Muscle of leg (tissue), 11 donors: ENCODE data around the gene WIZ. TPM values are rescaled to one million over a fixed set of nuclear protein-coding genes. Genes with fewer than 3 reads are reported as not detected.

Experiments used
- DNase-seq: peaks from one replicate; pipeline ENCODE4 v3.0.0; 2013
- H3K27ac ChIP-seq: one replicate; pipeline ENCODE4 v1.5.1; 2013; ENCODE audit warnings: mild to moderate bottlenecking, low read length, control low read depth
- H3K27me3 ChIP-seq: one replicate; pipeline ENCODE4 v1.6.1; 2013; ENCODE audit warnings: low read length; ENCODE audit not compliant: control insufficient read depth, insufficient read depth
- H3K36me3 ChIP-seq: one replicate; pipeline ENCODE4 v1.6.1; 2013; ENCODE audit warnings: low read length; ENCODE audit not compliant: control insufficient read depth, insufficient read depth
- H3K4me1 ChIP-seq: one replicate; pipeline ENCODE4 v1.6.1; 2013; ENCODE audit warnings: low read length; ENCODE audit not compliant: control insufficient read depth, insufficient read depth
- H3K4me3 ChIP-seq: one replicate; pipeline ENCODE4 v1.5.1; 2013; ENCODE audit warnings: low read length, control low read depth
- H3K9me3 ChIP-seq: replicated peaks from 2 replicates; pipeline ENCODE4 v1.6.1; 2013; ENCODE audit warnings: low read depth, low read length; ENCODE audit not compliant: control insufficient read depth
- WGBS: methylation state at CpG from one replicate; pipeline ENCODE4 v1.1.5; 2013; ENCODE audit warnings: missing lambda C conversion rate; ENCODE audit not compliant: insufficient coverage; 5-methylcytosine and 5-hydroxymethylcytosine counted together
- polyA plus RNA-seq, 8 donors: library from polyadenylated mRNA; unstranded; fragments of 120-200 nt; gene quantifications; one replicate each; pipeline versions ENCODE4 v1.2.1 to v1.2.3, GENCODE V29; 2013; ENCODE audit warnings: inconsistent platforms in 1 of 8, low replicate concordance in 1 of 8; ENCODE audit not compliant: insufficient read length in 8 of 8, insufficient read depth in 1 of 8
- total RNA-seq: library from RNA; stranded (reverse); fragments of 120-200 nt; gene quantifications from one replicate; pipeline ENCODE4 v1.2.4, GENCODE V29; 2013

The WIZ gene
- total and polyA plus RNA-seq, 9 donors: 6.8 to 38.1 (median 31.7) TPM

DNA sequence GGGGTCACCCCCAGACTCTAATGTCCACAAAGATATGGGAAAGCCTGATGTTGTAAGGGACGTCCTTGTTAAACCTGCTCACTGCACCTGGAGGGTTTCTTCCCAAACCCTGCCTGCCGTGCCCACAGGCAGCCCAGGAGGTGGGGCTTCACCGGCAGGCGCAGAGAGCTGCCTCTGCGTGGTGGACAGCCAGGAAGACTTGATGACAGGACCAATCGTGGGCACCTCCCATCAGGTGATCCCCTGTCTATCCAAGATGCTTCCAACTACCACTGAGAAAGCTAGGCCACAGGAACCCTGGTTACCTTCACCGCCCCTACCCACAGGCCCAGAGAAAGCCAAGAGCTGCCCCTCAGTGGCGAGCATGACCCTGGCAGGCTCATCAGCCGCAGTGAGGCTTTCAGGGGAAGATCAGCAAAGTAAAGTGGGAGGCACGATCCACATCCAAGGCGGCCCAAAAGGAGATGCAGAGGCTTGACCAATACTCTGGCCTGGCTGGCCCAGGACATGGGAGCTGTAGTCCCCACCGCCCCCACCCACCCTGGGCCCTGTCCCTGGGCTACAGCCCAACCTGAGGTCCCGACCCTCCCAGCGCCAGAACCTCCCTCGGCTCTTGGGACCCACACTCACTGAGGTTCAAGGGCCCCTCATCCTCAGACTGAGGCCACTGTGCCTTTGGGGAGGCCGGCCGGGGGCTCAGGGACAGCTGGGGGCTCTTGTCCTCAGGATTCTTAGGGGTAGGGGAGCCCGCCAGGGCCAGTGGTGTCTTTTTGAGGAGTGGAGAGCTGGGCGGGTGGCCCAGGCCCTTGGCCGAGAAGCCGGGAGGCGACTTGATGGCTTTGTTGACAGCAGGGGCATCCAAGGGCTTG lies 20.6 kb downstream of the WIZ start:
- WGBS: 86% methylated on average over 19 of the region's 22 CpGs
- Histone ChIP-seq H3K27ac (no peak overlapping the region), H3K36me3 (peaks cover 56% of the 10 kb centered on the region), H3K27me3 (no peaks in the 10 kb centered on the region), H3K4me3 (no peak overlapping the region), H3K4me1 (peaks cover 31% of the 10 kb centered on the region), H3K9me3 (no peaks in the 10 kb centered on the region)
- no peak for DNase-seq

DNA sequence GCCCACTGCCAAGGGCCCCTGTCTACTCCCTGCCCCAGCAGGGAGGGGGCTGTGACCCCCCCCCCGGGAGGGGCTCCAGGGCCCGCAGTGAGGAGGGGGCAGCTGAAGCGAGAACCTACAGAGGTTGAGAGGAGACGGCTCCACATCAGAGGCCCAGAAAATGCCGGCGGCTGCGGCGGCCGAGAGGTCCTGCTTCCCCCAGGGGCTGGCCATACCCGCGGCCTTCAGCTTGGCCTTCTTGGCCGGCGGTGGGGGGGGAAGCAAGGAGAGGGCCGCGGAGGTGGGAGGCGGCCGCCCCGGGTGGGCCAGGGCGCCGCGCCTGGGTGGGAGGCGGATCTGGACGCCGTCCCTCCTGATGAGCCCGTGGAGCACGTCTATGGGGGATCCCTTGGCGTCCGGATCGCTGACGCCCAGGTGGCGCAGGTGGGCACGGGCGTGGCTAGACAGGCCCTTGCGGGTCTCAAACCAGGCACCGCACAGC lies 21.7 kb downstream of the WIZ start:
- Histone ChIP-seq H3K27ac (no peak overlapping the region), H3K9me3 (peaks cover 5% of the 10 kb centered on the region)
- whole genome bisulfite sequencing: 90% methylated on average over 35 of the region's 35 CpGs

DNA sequence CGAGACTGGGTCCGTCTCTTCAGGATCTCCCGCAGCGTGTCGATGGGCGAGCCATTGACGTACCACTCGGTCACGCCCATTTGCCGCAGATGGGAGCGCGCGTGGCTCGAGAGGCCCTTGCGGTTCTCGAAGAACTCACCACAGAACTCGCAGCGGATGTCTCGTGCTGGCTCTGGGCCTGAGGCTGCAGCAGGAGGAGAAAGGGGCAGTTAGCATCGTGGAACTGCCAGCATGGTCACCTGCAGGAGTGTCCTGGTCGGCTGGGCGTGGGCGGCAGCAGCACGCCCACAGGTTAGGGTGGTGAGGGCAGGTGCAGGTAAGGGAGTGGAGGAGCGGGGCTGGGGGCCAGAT lies 22.4 kb downstream of the WIZ start:
- no peaks in the 10 kb centered on the region for H3K27me3 ChIP-seq
- WGBS: 94% methylated on average over 25 of the region's 25 CpGs
- peaks cover 5% of the 10 kb centered on the region for H3K9me3 ChIP-seq
- H3K4me1 ChIP-seq: peaks cover 27% of the 10 kb centered on the region
- H3K27ac ChIP-seq: no peak overlapping the region
- H3K4me3 ChIP-seq: no peak overlapping the region
- DNase-seq: no peak
- peaks cover 75% of the 10 kb centered on the region for H3K36me3 ChIP-seq

More for the DNA sequence above, 21.7 kb downstream of the WIZ start:
- H3K36me3 ChIP-seq: peaks cover 68% of the 10 kb centered on the region
- no peak overlapping the region for H3K4me3 ChIP-seq
- peaks cover 23% of the 10 kb centered on the region for H3K4me1 ChIP-seq
- no peak for DNase-seq
- no peaks in the 10 kb centered on the region for H3K27me3 ChIP-seq

DNA sequence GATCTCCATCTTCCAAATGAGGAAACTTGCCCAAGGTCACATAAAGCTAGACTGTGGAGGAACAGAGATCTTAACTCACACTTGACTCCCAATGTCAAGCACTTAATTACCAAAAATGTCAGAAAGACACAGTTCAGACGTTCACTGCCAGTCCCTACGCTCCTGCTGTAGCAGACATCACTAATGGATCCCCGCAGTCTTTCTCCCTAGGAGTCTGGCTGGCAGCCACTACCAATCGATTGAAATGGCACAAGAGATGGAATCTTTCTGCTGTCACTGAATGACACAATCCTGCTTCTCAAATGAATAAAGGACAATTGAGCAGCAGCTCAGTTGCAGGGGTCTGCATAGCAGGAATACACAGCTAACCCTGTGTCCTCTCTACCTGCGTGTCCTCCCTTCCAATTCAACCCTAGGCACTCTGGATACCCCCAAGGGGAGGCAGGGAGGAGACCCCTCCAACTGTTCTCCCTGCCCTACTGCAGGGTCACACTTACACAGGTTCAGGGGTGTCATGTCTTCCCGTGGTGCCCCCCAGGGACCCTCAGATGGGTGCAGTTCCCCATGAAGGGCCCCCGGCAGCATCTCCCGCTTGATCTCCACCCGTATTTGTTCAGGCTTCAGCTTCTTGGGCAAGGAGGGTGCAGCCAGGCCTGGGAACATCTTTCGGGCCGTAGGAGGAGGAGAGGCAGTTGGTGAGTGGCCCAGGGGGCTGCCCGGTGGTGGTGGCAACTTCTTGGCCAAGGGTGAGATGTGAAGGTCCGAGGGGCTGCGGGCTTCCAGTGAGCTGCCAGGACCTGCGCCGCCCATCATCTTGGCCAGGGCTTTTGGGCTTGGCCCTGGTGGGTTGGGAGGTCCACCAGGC lies 23.0 kb downstream of the WIZ start:
- Histone ChIP-seq H3K36me3 (peaks cover 76% of the 10 kb centered on the region), H3K27ac (no peak overlapping the region), H3K27me3 (no peaks in the 10 kb centered on the region), H3K4me3 (no peak overlapping the region), H3K9me3 (peaks cover 5% of the 10 kb centered on the region), H3K4me1 (peaks cover 28% of the 10 kb centered on the region)
- WGBS: 83% methylated on average over 11 of the region's 16 CpGs
- no peak for DNase-seq

- peaks cover 5% of the 10 kb centered on the region for H3K9me3 ChIP-seq
- peaks cover 27% of the 10 kb centered on the region for H3K4me1 ChIP-seq
- no peak for DNase-seq
- no peak overlapping the region for H3K4me3 ChIP-seq
- WGBS: 97% methylated on average over 19 of the region's 36 CpGs
- H3K36me3 ChIP-seq: peaks cover 74% of the 10 kb centered on the region
- no peaks in the 10 kb centered on the region for H3K27me3 ChIP-seq
- H3K27ac ChIP-seq: no peak overlapping the region
These were observed 24.3 kb downstream of the WIZ start for GRCh38 chr19:15425321-15425950.

DNA sequence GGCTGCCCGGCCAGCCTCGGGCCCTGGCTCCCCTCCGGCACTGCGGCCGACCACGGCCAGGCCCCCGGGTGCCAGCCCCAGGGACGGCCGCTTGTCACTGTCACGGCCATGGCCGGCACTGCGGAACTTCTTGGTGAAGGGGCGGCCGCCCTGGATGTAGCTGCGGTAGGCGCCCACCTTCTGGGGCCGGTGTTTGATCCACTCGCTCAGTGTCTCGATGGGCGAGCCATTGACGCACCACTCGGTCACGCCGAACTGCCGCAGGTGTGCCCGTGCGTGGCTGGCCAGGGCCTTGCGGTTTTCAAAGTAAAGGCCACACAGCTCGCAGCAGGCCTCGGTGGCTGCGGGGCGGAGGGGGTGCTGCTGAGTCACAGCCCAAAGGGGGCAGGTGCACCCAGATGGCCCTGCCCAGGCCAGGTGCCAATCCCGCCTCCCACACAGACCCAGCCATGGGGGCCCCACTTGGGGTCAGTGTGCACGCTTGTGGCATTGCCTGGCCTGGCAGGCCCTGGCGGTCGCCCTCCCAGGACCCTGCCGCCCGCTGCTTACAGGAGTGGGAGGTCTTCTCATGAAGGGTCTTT lies 25.0 kb downstream of the WIZ start:
- Histone ChIP-seq H3K27me3 (no peaks in the 10 kb centered on the region), H3K4me1 (peaks cover 25% of the 10 kb centered on the region), H3K9me3 (peaks cover 5% of the 10 kb centered on the region), H3K4me3 (no peak overlapping the region), H3K27ac (no peak overlapping the region), H3K36me3 (peaks cover 68% of the 10 kb centered on the region)
- DNase-seq: no peak
- 97% methylated on average over 32 of the region's 38 CpGs for WGBS

DNA sequence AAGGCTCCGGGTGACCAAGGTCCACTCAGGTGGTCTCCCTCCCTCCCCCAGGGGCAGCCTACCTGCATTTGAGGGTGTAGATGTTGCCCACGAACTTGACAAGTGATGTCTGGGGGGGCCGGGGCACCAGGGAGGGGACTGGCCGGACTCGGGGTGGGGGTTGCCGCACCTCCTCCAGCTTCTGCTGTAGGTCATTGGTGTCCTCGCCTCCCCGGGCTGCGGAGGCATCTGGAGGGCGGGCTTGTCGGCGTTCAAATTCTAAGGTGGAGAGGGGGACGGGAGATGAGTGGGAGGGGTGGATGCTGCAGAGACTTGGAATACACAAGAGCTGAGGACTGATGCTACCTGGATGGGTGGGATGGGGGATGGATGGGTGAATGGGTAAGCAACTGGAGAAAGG lies 25.6 kb downstream of the WIZ start:
- Histone ChIP-seq H3K27ac (no peak overlapping the region), H3K4me1 (peaks cover 31% of the 10 kb centered on the region), H3K27me3 (no peaks in the 10 kb centered on the region), H3K9me3 (peaks cover 5% of the 10 kb centered on the region), H3K4me3 (no peak overlapping the region), H3K36me3 (peaks cover 63% of the 10 kb centered on the region)
- no peak for DNase-seq
- WGBS: 97% methylated on average over 7 of the region's 13 CpGs

- Histone ChIP-seq H3K4me3 (no peak overlapping the region), H3K36me3 (peaks cover 54% of the 10 kb centered on the region), H3K27me3 (no peaks in the 10 kb centered on the region), H3K27ac (peak overlapping the region; percentile 82), H3K9me3 (peaks cover 5% of the 10 kb centered on the region), H3K4me1 (peaks cover 31% of the 10 kb centered on the region)
- DNase-seq: no peak
- 100% methylated on average over 1 of the region's 6 CpGs for WGBS
These were observed 26.6 kb downstream of the WIZ start for GRCh38 chr19:15423130-15423529.

- H3K4me1 ChIP-seq: peaks cover 36% of the 10 kb centered on the region
- 83% methylated on average over 22 of the region's 22 CpGs for WGBS
- no peaks in the 10 kb centered on the region for H3K27me3 ChIP-seq
- DNase-seq: peak; percentile 40
- peaks cover 5% of the 10 kb centered on the region for H3K9me3 ChIP-seq
- H3K4me3 ChIP-seq: no peak overlapping the region
- peaks cover 47% of the 10 kb centered on the region for H3K36me3 ChIP-seq
- H3K27ac ChIP-seq: peak overlapping the region; percentile 82
These were observed 27.3 kb downstream of the WIZ start for GRCh38 chr19:15422296-15423075.
